Measurements from ENCODE around the gene NOC2L.

The NOC2L gene

GRCh38 chr1:897226-897625 lies 61.8 kb downstream of the NOC2L start:
- DNase-seq = no peak
- Histone ChIP-seq H3K9me3 (no peaks in the 10 kb centered on the region), H3K27me3 (peaks cover 0 to 43% of the 10 kb centered on the region in 2 donors), H3K4me3 (no peak overlapping the region), H3K36me3 (no peaks in the 10 kb centered on the region), H3K27ac (no peak overlapping the region), H3K4me1 (no peaks in the 10 kb centered on the region)
- no peak for TF ChIP-seq CTCF (IDR thresholded peaks at IDR 0.05)
- intact Hi-C loops (cut with DNase I; ENCODE audit: low total_unique reads) = no loop called here
